Measurements from ENCODE around the gene MTOR.

DNA sequence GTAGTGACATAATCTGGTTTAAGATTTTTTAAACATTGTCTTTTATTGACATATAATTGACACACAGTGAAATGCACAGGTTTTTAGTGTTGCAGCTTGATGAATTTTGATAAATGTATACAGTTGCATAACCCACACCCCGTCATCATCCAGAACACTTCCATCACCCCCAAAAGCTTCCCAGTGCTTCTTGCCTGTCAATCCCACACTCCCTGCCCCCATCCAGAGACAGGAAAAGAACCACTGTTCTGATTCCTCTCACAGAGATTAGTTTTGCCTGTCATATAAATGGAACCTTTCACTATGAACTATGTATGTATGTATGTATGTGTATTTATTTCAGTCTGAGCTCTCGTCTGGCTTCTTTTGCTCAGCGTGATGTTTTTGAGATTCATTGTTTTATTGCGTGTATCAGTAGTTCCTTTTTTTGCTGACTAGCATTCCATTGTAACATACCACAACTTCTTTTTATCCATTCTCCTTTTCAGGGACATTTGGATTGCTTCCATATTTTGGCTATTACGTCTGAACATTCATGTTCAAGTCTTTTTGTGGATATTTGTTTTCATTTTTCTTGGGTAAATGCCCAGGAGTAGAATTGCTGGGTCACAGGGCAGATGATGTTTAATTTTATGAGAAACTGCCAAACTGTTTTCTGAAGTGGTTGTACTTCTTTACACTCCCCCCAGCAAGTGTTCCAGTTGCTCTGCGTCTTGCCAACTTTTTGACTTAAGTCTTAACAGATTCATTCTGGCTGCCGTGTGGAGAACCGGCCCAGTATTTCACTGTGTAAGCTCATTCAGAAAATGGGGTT, 19.4 kb upstream of the MTOR start:
- TF ChIP-seq EZH2 (IDR thresholded peaks at IDR 0.05; ENCODE audit: insufficient read depth, poor library complexity, severe bottlenecking) (no peak), EZH2phosphoT487 (IDR thresholded peaks at IDR 0.05; ENCODE audit: insufficient read depth, low read depth) (no peak)
